ENCODE data around the gene TMOD1. TPM values are rescaled to one million over a fixed set of nuclear protein-coding genes. Genes with fewer than 3 reads are reported as not detected.
A peak's percentile ranks its signal among the peaks of the same experiment; 100 is the strongest.

The TMOD1 gene
- total RNA-seq, 1 experiment from 2014 or later: 1.0 TPM

DNA sequence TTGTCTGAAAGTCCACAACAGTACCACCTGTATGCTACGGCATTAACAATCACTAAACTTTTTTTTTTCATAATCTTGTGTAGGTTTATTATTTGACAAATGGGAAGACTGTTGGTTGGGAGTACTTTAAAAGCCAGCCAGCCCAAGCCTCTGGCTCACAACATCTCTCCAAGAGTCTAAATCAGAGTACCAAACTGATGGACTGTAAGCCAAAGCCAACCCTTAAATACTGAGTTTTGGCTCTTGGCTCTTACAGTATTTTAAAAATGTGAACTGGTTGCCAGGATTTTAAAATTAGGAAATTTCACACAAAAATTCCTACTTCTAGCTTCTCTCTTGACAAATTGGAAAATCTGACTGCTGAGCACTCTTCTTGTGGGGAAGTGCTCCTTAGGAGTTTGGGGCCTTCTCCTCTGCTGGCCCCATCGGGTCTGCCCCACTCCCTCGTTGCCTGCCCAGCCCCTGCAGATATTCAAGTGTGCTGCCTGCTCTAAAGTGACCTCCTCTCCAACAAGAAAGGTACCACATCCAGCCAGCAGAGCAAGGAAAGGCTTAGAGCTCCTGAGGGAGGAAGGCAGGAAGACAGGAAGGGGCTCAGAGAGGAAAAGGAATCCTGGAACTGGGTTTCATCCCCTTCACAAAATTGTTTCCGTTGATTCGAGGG lies 21.8 kb upstream of the TMOD1 start:
- no peak overlapping the region for H3K27ac Mint-ChIP-seq
- POLR2A ChIA-PET: interaction anchor here (1.1 kb wide), 1 partner anchor 22 kb away, joined by 3 read pairs; no protein-coding TSS in a partner anchor
- ATAC-seq: peak; percentile 94
- no peaks in the 10 kb centered on the region for H3K9me3 Mint-ChIP-seq
- DNase-seq (ENCODE audit: low spot score): no peak
- H3K27me3 Mint-ChIP-seq (ENCODE audit: low read depth): no peaks in the 10 kb centered on the region
- no peaks in the 10 kb centered on the region for H3K36me3 Mint-ChIP-seq
- no peak for TF ChIP-seq RORB (CRISPR knock-in tag; IDR thresholded peaks at IDR 0.05)
- TF ChIP-seq NFATC4 (CRISPR knock-in tag; IDR thresholded peaks at IDR 0.05): no peak
- no peak for TF ChIP-seq HMGA2 (CRISPR knock-in tag; IDR thresholded peaks at IDR 0.05)
- TF ChIP-seq ZBTB21 (CRISPR knock-in tag; IDR thresholded peaks at IDR 0.05; ENCODE audit: borderline replicate concordance): no peak
- TF ChIP-seq FOXK1 (CRISPR knock-in tag; IDR thresholded peaks at IDR 0.05): no peak
- TF ChIP-seq, protein P1, sequence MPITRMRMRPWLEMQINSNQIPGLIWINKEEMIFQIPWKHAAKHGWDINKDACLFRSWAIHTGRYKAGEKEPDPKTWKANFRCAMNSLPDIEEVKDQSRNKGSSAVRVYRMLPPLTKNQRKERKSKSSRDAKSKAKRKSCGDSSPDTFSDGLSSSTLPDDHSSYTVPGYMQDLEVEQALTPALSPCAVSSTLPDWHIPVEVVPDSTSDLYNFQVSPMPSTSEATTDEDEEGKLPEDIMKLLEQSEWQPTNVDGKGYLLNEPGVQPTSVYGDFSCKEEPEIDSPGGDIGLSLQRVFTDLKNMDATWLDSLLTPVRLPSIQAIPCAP (CRISPR knock-in tag; IDR thresholded peaks at IDR 0.05): no peak
- TF ChIP-seq JAZF1 (CRISPR knock-in tag; IDR thresholded peaks at IDR 0.05): no peak
- no peak for TF ChIP-seq MYBL2 (CRISPR knock-in tag; IDR thresholded peaks at IDR 0.05)
- TF ChIP-seq, protein P2, sequence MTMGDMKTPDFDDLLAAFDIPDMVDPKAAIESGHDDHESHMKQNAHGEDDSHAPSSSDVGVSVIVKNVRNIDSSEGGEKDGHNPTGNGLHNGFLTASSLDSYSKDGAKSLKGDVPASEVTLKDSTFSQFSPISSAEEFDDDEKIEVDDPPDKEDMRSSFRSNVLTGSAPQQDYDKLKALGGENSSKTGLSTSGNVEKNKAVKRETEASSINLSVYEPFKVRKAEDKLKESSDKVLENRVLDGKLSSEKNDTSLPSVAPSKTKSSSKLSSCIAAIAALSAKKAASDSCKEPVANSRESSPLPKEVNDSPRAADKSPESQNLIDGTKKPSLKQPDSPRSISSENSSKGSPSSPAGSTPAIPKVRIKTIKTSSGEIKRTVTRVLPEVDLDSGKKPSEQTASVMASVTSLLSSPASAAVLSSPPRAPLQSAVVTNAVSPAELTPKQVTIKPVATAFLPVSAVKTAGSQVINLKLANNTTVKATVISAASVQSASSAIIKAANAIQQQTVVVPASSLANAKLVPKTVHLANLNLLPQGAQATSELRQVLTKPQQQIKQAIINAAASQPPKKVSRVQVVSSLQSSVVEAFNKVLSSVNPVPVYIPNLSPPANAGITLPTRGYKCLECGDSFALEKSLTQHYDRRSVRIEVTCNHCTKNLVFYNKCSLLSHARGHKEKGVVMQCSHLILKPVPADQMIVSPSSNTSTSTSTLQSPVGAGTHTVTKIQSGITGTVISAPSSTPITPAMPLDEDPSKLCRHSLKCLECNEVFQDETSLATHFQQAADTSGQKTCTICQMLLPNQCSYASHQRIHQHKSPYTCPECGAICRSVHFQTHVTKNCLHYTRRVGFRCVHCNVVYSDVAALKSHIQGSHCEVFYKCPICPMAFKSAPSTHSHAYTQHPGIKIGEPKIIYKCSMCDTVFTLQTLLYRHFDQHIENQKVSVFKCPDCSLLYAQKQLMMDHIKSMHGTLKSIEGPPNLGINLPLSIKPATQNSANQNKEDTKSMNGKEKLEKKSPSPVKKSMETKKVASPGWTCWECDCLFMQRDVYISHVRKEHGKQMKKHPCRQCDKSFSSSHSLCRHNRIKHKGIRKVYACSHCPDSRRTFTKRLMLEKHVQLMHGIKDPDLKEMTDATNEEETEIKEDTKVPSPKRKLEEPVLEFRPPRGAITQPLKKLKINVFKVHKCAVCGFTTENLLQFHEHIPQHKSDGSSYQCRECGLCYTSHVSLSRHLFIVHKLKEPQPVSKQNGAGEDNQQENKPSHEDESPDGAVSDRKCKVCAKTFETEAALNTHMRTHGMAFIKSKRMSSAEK (CRISPR knock-in tag; IDR thresholded peaks at IDR 0.05; ENCODE audit: borderline replicate concordance): no peak
- TF ChIP-seq, protein P3, sequence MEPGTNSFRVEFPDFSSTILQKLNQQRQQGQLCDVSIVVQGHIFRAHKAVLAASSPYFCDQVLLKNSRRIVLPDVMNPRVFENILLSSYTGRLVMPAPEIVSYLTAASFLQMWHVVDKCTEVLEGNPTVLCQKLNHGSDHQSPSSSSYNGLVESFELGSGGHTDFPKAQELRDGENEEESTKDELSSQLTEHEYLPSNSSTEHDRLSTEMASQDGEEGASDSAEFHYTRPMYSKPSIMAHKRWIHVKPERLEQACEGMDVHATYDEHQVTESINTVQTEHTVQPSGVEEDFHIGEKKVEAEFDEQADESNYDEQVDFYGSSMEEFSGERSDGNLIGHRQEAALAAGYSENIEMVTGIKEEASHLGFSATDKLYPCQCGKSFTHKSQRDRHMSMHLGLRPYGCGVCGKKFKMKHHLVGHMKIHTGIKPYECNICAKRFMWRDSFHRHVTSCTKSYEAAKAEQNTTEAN (CRISPR knock-in tag; IDR thresholded peaks at IDR 0.05): no peak
- TF ChIP-seq, protein P4, sequence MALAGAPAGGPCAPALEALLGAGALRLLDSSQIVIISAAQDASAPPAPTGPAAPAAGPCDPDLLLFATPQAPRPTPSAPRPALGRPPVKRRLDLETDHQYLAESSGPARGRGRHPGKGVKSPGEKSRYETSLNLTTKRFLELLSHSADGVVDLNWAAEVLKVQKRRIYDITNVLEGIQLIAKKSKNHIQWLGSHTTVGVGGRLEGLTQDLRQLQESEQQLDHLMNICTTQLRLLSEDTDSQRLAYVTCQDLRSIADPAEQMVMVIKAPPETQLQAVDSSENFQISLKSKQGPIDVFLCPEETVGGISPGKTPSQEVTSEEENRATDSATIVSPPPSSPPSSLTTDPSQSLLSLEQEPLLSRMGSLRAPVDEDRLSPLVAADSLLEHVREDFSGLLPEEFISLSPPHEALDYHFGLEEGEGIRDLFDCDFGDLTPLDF (CRISPR knock-in tag; IDR thresholded peaks at IDR 0.05): no peak
- peaks cover 6% of the 10 kb centered on the region; the same call in 1 of the 2 replicates for H3K4me1 Mint-ChIP-seq
- CTCF ChIA-PET: interaction anchor here (0.6 to 3.7 kb wide), 6 partner anchors 9 to 136 kb away, joined by 3 to 28 read pairs (median 6); no protein-coding TSS in a partner anchor
- no peak overlapping the region for H3K4me3 Mint-ChIP-seq

DNA sequence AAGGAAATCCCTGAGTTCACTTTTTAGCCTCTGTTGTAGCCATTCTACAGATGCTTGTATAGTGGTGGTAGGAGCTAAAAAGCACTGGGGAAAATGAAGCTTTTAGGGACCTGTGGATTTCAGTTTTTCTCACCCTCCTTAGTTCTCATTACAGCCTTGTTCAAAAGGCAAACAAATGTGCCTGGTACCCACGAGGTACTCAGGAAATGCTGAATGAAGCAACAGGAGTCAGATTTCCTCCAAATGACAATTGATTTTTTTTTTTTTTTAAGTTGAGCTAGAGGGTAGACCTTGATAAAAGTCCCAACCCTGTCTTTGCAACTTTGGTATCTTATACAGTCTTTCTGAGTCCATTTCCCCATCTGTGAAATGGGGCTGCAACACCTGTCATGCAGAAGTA lies 21.3 kb upstream of the TMOD1 start:
- DNase-seq (ENCODE audit: low spot score): no peak
- no peaks in the 10 kb centered on the region; the same call in 1 of the 2 replicates for H3K27me3 Mint-ChIP-seq (ENCODE audit: low read depth)

More for the DNA sequence above, 21.3 kb upstream of the TMOD1 start:
- H3K4me3 Mint-ChIP-seq: no peak overlapping the region
- H3K9me3 Mint-ChIP-seq: no peaks in the 10 kb centered on the region
- H3K27ac Mint-ChIP-seq: no peak overlapping the region
- no peaks in the 10 kb centered on the region for H3K36me3 Mint-ChIP-seq
- ChIA-PET CTCF (interaction anchor here (0.6 to 3.7 kb wide), 6 partner anchors 10 to 136 kb away, joined by 3 to 28 read pairs (median 6); no protein-coding TSS in a partner anchor), POLR2A (interaction anchor here (1.1 kb wide), 1 partner anchor 22 kb away, joined by 3 read pairs; no protein-coding TSS in a partner anchor)
- peaks cover 6% of the 10 kb centered on the region; the same call in 1 of the 2 replicates for H3K4me1 Mint-ChIP-seq
- TF ChIP-seq, protein P5, sequence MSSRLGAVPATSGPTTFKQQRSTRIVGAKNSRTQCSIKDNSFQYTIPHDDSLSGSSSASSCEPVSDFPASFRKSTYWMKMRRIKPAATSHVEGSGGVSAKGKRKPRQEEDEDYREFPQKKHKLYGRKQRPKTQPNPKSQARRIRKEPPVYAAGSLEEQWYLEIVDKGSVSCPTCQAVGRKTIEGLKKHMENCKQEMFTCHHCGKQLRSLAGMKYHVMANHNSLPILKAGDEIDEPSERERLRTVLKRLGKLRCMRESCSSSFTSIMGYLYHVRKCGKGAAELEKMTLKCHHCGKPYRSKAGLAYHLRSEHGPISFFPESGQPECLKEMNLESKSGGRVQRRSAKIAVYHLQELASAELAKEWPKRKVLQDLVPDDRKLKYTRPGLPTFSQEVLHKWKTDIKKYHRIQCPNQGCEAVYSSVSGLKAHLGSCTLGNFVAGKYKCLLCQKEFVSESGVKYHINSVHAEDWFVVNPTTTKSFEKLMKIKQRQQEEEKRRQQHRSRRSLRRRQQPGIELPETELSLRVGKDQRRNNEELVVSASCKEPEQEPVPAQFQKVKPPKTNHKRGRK (CRISPR knock-in tag; IDR thresholded peaks at IDR 0.05; ENCODE audit: borderline replicate concordance): no peak
- no peak for TF ChIP-seq ZNF423 (CRISPR knock-in tag; IDR thresholded peaks at IDR 0.05)
- TF ChIP-seq, protein P6, sequence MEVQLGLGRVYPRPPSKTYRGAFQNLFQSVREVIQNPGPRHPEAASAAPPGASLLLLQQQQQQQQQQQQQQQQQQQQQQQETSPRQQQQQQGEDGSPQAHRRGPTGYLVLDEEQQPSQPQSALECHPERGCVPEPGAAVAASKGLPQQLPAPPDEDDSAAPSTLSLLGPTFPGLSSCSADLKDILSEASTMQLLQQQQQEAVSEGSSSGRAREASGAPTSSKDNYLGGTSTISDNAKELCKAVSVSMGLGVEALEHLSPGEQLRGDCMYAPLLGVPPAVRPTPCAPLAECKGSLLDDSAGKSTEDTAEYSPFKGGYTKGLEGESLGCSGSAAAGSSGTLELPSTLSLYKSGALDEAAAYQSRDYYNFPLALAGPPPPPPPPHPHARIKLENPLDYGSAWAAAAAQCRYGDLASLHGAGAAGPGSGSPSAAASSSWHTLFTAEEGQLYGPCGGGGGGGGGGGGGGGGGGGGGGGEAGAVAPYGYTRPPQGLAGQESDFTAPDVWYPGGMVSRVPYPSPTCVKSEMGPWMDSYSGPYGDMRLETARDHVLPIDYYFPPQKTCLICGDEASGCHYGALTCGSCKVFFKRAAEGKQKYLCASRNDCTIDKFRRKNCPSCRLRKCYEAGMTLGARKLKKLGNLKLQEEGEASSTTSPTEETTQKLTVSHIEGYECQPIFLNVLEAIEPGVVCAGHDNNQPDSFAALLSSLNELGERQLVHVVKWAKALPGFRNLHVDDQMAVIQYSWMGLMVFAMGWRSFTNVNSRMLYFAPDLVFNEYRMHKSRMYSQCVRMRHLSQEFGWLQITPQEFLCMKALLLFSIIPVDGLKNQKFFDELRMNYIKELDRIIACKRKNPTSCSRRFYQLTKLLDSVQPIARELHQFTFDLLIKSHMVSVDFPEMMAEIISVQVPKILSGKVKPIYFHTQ (CRISPR knock-in tag; IDR thresholded peaks at IDR 0.05): no peak
- TF ChIP-seq HMGA2 (CRISPR knock-in tag; IDR thresholded peaks at IDR 0.05): no peak
- TF ChIP-seq, protein P7, sequence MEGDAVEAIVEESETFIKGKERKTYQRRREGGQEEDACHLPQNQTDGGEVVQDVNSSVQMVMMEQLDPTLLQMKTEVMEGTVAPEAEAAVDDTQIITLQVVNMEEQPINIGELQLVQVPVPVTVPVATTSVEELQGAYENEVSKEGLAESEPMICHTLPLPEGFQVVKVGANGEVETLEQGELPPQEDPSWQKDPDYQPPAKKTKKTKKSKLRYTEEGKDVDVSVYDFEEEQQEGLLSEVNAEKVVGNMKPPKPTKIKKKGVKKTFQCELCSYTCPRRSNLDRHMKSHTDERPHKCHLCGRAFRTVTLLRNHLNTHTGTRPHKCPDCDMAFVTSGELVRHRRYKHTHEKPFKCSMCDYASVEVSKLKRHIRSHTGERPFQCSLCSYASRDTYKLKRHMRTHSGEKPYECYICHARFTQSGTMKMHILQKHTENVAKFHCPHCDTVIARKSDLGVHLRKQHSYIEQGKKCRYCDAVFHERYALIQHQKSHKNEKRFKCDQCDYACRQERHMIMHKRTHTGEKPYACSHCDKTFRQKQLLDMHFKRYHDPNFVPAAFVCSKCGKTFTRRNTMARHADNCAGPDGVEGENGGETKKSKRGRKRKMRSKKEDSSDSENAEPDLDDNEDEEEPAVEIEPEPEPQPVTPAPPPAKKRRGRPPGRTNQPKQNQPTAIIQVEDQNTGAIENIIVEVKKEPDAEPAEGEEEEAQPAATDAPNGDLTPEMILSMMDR (IDR thresholded peaks at IDR 0.05): no peak
- no peak for TF ChIP-seq GRHL2 (CRISPR knock-in tag; IDR thresholded peaks at IDR 0.05; ENCODE audit: insufficient replicate concordance, severe bottlenecking)
- no peak; the same call in 1 of the 2 replicates for ATAC-seq

Measured in WTC11 (cell line).